Ovary (tissue), 9 donors: ENCODE results near the gene U2AF1L4. TPM values are rescaled to one million over a fixed set of nuclear protein-coding genes. Genes with fewer than 3 reads are reported as not detected.

ENCODE experiments used
- DNase-seq, 5 donors: peaks; one replicate each; pipeline ENCODE4 v3.0.0-alpha.2; 2019 to 2020
- H3K27ac ChIP-seq, 2 donors: fragments of 200-600 bp; one replicate each; pipeline versions ENCODE4 v1.5.1 to v1.8.0; 2019 to 2022
- H3K27me3 ChIP-seq: fragments of 200-600 bp; one replicate; pipeline ENCODE4 v1.8.0; 2022
- H3K36me3 ChIP-seq: fragments of 200-600 bp; sonication (generic); one replicate; pipeline ENCODE4 v1.5.1; 2019
- H3K4me1 ChIP-seq: one replicate; pipeline ENCODE4 v1.8.1; 2013; ENCODE audit warnings: mild to moderate bottlenecking, moderate library complexity; ENCODE audit not compliant: insufficient read depth
- H3K4me3 ChIP-seq: fragments of 200-600 bp; sonication (generic); one replicate; pipeline ENCODE4 v1.5.1; 2017
- H3K9me3 ChIP-seq, 2 donors: fragments of 200-600 bp in 1 of 2; sonication (generic) in 1 of 2; one replicate each; pipeline versions ENCODE4 v1.5.1 to v1.8.1; 2013 to 2019; ENCODE audit warnings: mild to moderate bottlenecking in 1 of 2, moderate library complexity in 1 of 2
- EP300 ChIP-seq: sonication (generic); formaldehyde crosslinking; IDR thresholded peaks from one replicate; pipeline ENCODE4 v1.6.1; 2017; ENCODE audit warnings: antibody characterized with exemption
- POLR2A ChIP-seq: fragments of 450-650 bp; IDR thresholded peaks from one replicate; pipeline ENCODE4 v1.6.1; 2017; ENCODE audit warnings: antibody characterized with exemption, mild to moderate bottlenecking, moderate library complexity
- WGBS, 3 donors: extraction: QIAGEN DNeasy Blood & Tissue Kit in 1 of 3; methylation state at CpG; one replicate each; pipeline versions ENCODE4 v1.1.5 to v1.1.7; 2013 to 2017; 5-methylcytosine and 5-hydroxymethylcytosine counted together
- intact Hi-C, 4 donors: fragments of 100-400 bp; cut with DNase I; formaldehyde crosslinking; loops; one replicate each; pipeline versions ENCODE4 v1.11.0 to v1.15.1; 2022 to 2023
- polyA plus RNA-seq, 2 donors: library from polyadenylated mRNA; stranded (reverse); fragments of 200-250 nt in 1 of 2; fragments of 350-450 nt in 1 of 2; fragmentation: Illumina TruSeq in 1 of 2; extraction: RNeasy Lipid Tissue Mini Kit (QIAGEN cat#74804) in 1 of 2; gene quantifications; one replicate each; pipeline ENCODE4 v1.2.3, GENCODE V29; 2013 to 2014
- total RNA-seq, 7 donors: library from RNA; depleted of rRNA in 2 of 7; stranded (reverse); fragments of >200 nt in 2 of 7; fragmentation: NEBNext Ultra II Directional in 3 of 7; extraction: Animal tissue kit (Norgen Biotek cat#: 25700) in 3 of 7; gene quantifications; one replicate each; pipeline versions ENCODE4 v1.1.0 to v1.2.4, GENCODE V29; 2016 to 2023
- TF ChIP-seq, protein P1 (sequence below), 3 donors: fragments of 450-650 bp in 2 of 3; fragments of 200-600 bp in 1 of 3; IDR thresholded peaks; one replicate each; pipeline versions ENCODE4 v1.5.1 to v1.8.0; 2016 to 2022; ENCODE audit warnings: antibody characterized with exemption in 3 of 3, mild to moderate bottlenecking in 1 of 3
- donor health status: DM: no; HTN: no; CAD: no; lungs with moderate emphysema.
- donor health status: DM: no; HTN: no; CAD: no.
- donor health status: Bipolar disorder and iron deficiency.
- donor health status: DM: yes; HTN: yes; CAD: no.
- donor health status: DM: no; HTN: no; CAD: no.
- donor health status: DM: yes; HTN: yes; CAD: no.

U2AF1L4 gene
- total and polyA plus RNA-seq, 9 donors, result 16.7 to 37.7 (median 25.6) TPM

DNA sequence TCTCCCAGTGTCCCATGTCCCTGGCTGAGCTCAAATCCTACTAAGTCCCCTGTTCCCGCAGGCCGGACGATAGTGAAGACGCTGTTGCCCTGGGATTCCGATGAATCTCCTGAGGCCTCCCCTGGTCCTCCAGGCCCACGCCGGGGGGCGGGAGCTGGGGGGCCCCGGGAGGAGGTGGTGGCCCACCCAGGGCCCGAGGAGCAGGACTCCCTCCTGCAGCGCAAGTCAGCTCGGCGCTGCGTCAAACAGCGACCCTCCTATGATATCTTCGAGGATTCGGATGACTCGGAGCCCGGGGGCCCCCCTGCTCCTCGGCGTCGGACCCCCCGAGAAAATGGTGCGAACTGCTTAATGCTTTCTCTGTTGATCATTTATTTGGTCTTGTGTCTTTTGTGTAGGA lies 21.5 kb downstream of the U2AF1L4 start:
- intact Hi-C loops, result no loop called here

GRCh38 chr19:35722897-35723296 lies 22.3 kb downstream of the U2AF1L4 start:
- Histone ChIP-seq H3K4me3 (no peak overlapping the region), H3K9me3 (no peaks in the 10 kb centered on the region), H3K36me3 (no peaks in the 10 kb centered on the region), H3K27ac (no peak overlapping the region), H3K4me1 (peaks cover 4% of the 10 kb centered on the region), H3K27me3 (no peaks in the 10 kb centered on the region)
- TF ChIP-seq EP300, result no peak
- no peak for TF ChIP-seq POLR2A
- TF ChIP-seq, protein P1, sequence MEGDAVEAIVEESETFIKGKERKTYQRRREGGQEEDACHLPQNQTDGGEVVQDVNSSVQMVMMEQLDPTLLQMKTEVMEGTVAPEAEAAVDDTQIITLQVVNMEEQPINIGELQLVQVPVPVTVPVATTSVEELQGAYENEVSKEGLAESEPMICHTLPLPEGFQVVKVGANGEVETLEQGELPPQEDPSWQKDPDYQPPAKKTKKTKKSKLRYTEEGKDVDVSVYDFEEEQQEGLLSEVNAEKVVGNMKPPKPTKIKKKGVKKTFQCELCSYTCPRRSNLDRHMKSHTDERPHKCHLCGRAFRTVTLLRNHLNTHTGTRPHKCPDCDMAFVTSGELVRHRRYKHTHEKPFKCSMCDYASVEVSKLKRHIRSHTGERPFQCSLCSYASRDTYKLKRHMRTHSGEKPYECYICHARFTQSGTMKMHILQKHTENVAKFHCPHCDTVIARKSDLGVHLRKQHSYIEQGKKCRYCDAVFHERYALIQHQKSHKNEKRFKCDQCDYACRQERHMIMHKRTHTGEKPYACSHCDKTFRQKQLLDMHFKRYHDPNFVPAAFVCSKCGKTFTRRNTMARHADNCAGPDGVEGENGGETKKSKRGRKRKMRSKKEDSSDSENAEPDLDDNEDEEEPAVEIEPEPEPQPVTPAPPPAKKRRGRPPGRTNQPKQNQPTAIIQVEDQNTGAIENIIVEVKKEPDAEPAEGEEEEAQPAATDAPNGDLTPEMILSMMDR (IDR thresholded peaks at IDR 0.05), result no peak
- 90 to 92% (median 91%) methylated on average over 16 of the region's 16 CpGs for WGBS, 3 donors
- peak in 2 of 5 donors; percentile 18 for DNase-seq
- intact Hi-C loops, result no loop called here

More for the DNA sequence above, 21.5 kb downstream of the U2AF1L4 start:
- Histone ChIP-seq H3K27me3 (no peaks in the 10 kb centered on the region), H3K36me3 (no peaks in the 10 kb centered on the region), H3K27ac (no peak overlapping the region), H3K4me3 (no peak overlapping the region), H3K4me1 (peaks cover 4% of the 10 kb centered on the region), H3K9me3 (no peaks in the 10 kb centered on the region)
- 91 to 95% (median 93%) methylated on average over 24 of the region's 24 CpGs for WGBS, 3 donors
- TF ChIP-seq EP300 (no peak), POLR2A (no peak)
- TF ChIP-seq, protein P1 (IDR thresholded peaks at IDR 0.05), result no peak
- DNase-seq, result no peak

DNA sequence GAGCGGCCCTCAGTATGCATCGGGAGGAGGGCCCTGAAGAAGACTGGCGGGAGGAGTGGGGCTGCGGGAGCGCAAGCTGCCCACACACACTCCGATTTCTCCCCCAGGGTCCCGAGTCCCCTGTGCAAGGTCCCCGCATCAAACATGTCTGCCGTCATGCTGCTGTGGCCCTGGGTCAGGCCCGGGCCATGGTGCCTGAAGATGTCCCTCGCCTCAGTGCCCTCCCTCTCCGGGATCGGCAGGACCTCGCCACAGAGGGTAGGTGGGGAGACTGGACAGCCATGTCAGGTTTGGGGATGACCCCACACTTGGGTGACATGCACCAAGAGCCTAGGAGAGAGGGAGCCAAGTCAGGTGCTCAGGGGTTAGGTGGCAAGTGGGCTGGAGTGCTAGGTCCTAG lies 22.8 kb downstream of the U2AF1L4 start:
- no peak overlapping the region for H3K27ac ChIP-seq
- TF ChIP-seq, protein P1 (IDR thresholded peaks at IDR 0.05), result no peak
- TF ChIP-seq EP300, result no peak
- no peak for TF ChIP-seq POLR2A
- H3K4me3 ChIP-seq, result no peak overlapping the region
- no peaks in the 10 kb centered on the region for H3K36me3 ChIP-seq
- peak in 2 of 5 donors; percentile 16 to 18 for DNase-seq
- peaks cover 4% of the 10 kb centered on the region for H3K4me1 ChIP-seq
- H3K9me3 ChIP-seq, result no peaks in the 10 kb centered on the region
- intact Hi-C loops, result no loop called here
- H3K27me3 ChIP-seq, result no peaks in the 10 kb centered on the region
- 91% methylated on average over 14 of the region's 14 CpGs for WGBS, 3 donors

- Histone ChIP-seq H3K27ac (no peak overlapping the region), H3K36me3 (no peaks in the 10 kb centered on the region), H3K4me1 (peaks cover 4% of the 10 kb centered on the region), H3K9me3 (no peaks in the 10 kb centered on the region), H3K27me3 (no peaks in the 10 kb centered on the region), H3K4me3 (no peak overlapping the region)
- WGBS, 3 donors, result 91 to 92% (median 92%) methylated on average over 16 of the region's 16 CpGs
- peak in 1 of 5 donors; percentile 21 for DNase-seq
- TF ChIP-seq, protein P1 (IDR thresholded peaks at IDR 0.05), result no peak
- TF ChIP-seq EP300, result no peak
- intact Hi-C loops, result no loop called here
Measured at GRCh38 chr19:35721374-35721773, 23.8 kb downstream of the U2AF1L4 start.
